ENCODE results near the gene AFM. TPM values are rescaled to one million over a fixed set of nuclear protein-coding genes. Genes with fewer than 3 reads are reported as not detected.

The AFM gene
- total RNA-seq, 1 donor from 2014 or later = 2.9 TPM

DNA sequence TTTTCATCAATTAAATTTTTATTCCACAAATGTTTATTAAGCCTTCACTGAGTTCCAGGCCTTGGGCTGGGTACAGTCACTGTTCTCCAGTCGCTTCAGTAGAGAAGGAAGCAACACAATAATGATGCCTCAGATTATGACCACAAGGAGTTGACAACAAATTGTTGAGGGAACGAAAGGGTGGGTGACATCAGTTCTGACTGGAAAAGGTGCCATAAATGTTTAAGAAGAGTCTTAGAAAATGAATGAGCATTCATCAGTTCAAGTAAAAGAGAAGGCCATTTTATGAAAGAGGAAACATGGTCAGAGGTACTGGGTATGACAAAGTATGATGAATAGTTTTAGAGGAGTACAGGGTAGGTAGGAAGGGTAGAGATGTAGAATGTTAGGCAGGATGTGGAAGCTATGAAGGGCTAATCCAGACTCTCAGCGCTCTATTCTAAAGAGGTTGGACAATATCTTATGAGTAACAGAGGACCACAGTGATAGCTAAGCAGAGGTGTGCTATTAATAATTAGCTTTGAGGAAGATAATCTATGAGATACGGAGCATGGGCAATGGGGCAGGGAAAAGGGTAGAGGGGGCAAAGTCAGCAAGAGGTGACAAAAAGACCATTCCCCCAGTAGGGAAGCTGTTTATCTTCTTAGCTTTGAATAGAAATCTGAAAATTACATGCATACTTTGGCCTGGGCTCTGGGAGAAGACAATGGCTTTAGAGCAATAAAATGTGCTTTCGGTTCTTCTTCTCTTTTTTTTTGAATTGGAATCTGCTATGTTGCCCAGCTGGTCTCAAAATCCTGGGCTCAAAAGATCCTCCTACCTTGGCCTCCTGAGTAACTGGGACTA is 25.1 kb upstream of the AFM start:
- no peak overlapping the region for H3K27ac Mint-ChIP-seq
- H3K4me1 Mint-ChIP-seq (ENCODE audit: unreplicated experiment) = no peaks in the 10 kb centered on the region
- H3K27me3 Mint-ChIP-seq = peaks cover 2% of the 10 kb centered on the region
- H3K4me3 Mint-ChIP-seq = no peak overlapping the region
- H3K36me3 Mint-ChIP-seq = no peaks in the 10 kb centered on the region
- TF ChIP-seq, protein P1, sequence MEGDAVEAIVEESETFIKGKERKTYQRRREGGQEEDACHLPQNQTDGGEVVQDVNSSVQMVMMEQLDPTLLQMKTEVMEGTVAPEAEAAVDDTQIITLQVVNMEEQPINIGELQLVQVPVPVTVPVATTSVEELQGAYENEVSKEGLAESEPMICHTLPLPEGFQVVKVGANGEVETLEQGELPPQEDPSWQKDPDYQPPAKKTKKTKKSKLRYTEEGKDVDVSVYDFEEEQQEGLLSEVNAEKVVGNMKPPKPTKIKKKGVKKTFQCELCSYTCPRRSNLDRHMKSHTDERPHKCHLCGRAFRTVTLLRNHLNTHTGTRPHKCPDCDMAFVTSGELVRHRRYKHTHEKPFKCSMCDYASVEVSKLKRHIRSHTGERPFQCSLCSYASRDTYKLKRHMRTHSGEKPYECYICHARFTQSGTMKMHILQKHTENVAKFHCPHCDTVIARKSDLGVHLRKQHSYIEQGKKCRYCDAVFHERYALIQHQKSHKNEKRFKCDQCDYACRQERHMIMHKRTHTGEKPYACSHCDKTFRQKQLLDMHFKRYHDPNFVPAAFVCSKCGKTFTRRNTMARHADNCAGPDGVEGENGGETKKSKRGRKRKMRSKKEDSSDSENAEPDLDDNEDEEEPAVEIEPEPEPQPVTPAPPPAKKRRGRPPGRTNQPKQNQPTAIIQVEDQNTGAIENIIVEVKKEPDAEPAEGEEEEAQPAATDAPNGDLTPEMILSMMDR (conservative IDR thresholded peaks at IDR 0.05) = no peak
- no peaks in the 10 kb centered on the region for H3K9me3 Mint-ChIP-seq
- no peak for DNase-seq (ENCODE audit: extremely low spot score, unreplicated experiment)

DNA sequence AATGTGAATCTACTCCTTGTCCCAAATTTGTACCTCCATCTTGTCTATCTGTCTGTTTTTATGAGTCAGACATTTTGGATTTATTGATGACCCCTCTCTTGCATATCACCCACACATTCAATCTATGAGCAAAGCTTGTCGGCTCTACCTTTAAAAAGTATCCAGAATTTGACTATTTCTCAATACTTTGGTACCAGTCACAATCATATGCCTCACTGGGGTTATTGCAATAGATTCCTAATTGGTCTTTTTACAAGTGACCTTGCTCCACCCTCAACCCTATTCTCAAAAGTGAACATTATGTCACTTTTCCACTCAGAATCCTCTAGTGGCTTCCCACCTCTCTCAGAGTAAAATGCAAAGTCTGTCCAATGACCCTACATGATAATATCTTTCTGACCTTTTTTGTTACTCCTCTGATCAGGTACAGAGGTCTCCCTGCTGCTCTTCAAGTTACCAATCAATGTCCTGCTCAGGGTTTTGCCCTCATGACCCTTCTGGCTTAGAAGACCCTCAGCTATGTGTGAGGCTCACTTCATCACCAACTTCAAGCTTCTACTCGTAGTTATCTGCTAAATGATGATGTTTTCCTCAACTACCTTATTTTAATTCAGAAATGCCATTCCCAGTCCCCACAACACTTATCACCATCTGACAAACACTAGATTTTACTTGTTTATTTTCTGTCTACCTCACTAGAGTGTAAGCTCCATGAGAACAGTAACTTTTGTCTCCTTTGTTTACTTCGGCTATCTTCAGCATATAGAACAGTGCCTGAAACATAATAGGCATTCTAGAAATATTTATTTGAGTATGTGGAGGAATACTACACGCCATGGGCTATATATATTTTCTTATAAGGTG is 23.1 kb upstream of the AFM start:
- H3K4me1 Mint-ChIP-seq (ENCODE audit: unreplicated experiment) = no peaks in the 10 kb centered on the region
- DNase-seq (ENCODE audit: extremely low spot score, unreplicated experiment) = no peak
- H3K27ac Mint-ChIP-seq = no peak overlapping the region

DNA sequence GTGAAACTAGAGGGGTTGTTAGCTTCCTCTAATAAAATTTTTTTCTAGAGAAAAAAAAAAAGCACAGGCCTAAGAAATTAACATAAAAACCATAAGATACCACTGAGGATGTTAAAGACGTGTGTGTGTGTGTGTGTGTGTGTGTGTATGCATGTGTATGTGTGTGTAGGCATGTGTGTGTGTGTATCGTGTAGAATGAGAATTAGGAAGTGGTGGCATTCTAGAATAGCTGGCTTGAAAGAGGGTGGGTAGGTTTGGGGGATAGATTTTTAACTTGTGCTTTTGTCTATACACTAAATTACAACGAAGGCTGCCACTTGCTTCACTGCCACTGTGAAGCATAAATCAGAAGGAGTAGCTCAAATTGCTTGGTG is 22.5 kb upstream of the AFM start:
- Mint-ChIP-seq H3K9me3 (no peaks in the 10 kb centered on the region), H3K4me1 (ENCODE audit: unreplicated experiment) (no peaks in the 10 kb centered on the region), H3K27ac (no peak overlapping the region), H3K36me3 (no peaks in the 10 kb centered on the region), H3K27me3 (no peaks in the 10 kb centered on the region), H3K4me3 (no peak overlapping the region)
- no peak for DNase-seq (ENCODE audit: extremely low spot score, unreplicated experiment)
- TF ChIP-seq, protein P1 (conservative IDR thresholded peaks at IDR 0.05) = no peak

More for the DNA sequence above, 23.1 kb upstream of the AFM start:
- Mint-ChIP-seq H3K36me3 (no peaks in the 10 kb centered on the region), H3K4me3 (no peak overlapping the region), H3K27me3 (no peaks in the 10 kb centered on the region), H3K9me3 (no peaks in the 10 kb centered on the region)
- TF ChIP-seq, protein P1 (conservative IDR thresholded peaks at IDR 0.05) = no peak

DNA sequence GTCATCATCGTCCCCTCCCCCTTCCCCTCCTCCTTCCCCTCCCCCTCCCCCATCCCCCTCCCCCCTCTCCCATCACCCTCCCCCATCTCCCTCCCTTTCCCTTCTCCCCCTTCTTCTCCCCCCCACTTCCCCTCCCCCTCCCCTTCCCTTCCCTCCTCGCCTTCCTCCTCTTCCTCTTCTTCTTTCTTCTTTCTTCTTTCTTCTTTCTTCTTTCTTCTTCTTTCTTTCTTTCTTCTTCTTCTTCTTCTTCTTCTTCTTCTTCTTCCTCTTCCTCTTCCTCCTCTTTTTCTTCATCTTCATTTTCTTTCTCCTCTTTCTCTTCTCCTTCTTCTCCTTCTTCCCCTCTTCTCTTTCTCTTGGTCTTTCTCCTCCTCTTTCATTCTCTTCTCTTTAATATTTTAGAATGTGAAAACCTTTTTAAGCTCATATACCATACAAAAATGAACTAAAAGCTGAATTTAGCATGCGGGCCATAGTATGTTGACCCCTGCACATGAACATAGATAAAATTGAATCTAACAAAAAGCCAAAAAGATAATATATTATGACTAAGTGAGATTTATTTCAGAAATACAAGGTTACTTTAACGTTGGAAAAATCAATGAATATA is 20.5 kb upstream of the AFM start:
- H3K9me3 Mint-ChIP-seq = no peaks in the 10 kb centered on the region
- TF ChIP-seq, protein P1 (conservative IDR thresholded peaks at IDR 0.05) = no peak
- no peaks in the 10 kb centered on the region for H3K4me1 Mint-ChIP-seq (ENCODE audit: unreplicated experiment)
- H3K4me3 Mint-ChIP-seq = no peak overlapping the region
- no peak overlapping the region for H3K27ac Mint-ChIP-seq
- no peaks in the 10 kb centered on the region for H3K27me3 Mint-ChIP-seq
- H3K36me3 Mint-ChIP-seq = no peaks in the 10 kb centered on the region
- no peak for DNase-seq (ENCODE audit: extremely low spot score, unreplicated experiment)

DNA sequence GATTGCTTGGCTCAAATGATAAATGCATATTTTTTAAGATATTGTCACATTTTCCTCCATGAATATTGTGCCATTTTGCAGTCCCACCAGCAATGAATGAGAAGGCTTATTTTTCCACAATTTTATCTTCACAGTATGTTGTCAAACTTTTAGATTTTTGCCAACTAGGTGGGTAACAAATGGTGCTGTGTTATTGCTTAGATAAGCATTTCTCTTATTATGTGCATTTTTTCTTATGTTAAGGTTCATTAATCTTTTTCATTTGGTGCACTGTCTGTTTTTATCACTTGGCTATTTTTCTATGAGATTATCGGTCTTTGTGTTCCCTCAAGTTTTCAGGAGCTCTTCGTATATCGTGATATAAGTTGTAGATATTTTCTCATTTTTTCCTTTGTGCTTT is 13.4 kb upstream of the AFM start:
- no peak for DNase-seq (ENCODE audit: extremely low spot score, unreplicated experiment)
- Mint-ChIP-seq H3K4me3 (no peak overlapping the region), H3K9me3 (no peaks in the 10 kb centered on the region), H3K27me3 (no peaks in the 10 kb centered on the region), H3K27ac (no peak overlapping the region), H3K36me3 (no peaks in the 10 kb centered on the region), H3K4me1 (ENCODE audit: unreplicated experiment) (no peaks in the 10 kb centered on the region)
- TF ChIP-seq, protein P1 (conservative IDR thresholded peaks at IDR 0.05) = no peak

Data from type B pancreatic cell (in vitro differentiated cells).